H1 (cell line): ENCODE data around the gene NR2F1-AS1. TPM values are rescaled to one million over a fixed set of nuclear protein-coding genes. Genes with fewer than 3 reads are reported as not detected.

Experiments used
- CTCF ChIA-PET: fragments of 300-600 bp; sonication (Branson Sonifier 250); formaldehyde crosslinking; loops from one replicate; lab custom pipeline; 2021; ENCODE audit not compliant: partially characterized antibody; lab: Charles Lee
- POLR2A ChIA-PET: fragments of 300-600 bp; sonication (Branson Sonifier 250); formaldehyde crosslinking; loops from one replicate; lab custom pipeline; 2021; ENCODE audit warnings: inconsistent platforms; ENCODE audit not compliant: partially characterized antibody; lab: Charles Lee
- DNase-seq, 2 experiments: peaks; one replicate each; pipeline versions ENCODE4 v3.0.0 to v3.0.0-alpha.2; 2010 to 2022; ENCODE audit warnings: low spot score in 2 of 2, low read depth in 1 of 2, mixed read lengths in 1 of 2
- FAIRE-seq: peaks from 2 replicates; lab custom pipeline; 2011; peaks lifted over from hg19 to GRCh38; lab: Jason Lieb, UNC
- H2AFZ ChIP-seq: 2 replicates; pipeline ENCODE4 v1.8.1; 2012; ENCODE audit warnings: low read length, inconsistent platforms
- H2AK5ac ChIP-seq: 2 replicates; pipeline ENCODE4 v1.6.1; 2013; ENCODE audit warnings: low read depth, low read length
- H2BK120ac ChIP-seq: replicated peaks from 2 replicates; pipeline ENCODE3; 2013; ENCODE audit warnings: low read depth, low read length, inconsistent platforms
- H2BK12ac ChIP-seq: 2 replicates; pipeline ENCODE4 v1.6.1; 2013; ENCODE audit warnings: low read depth, low read length
- H2BK15ac ChIP-seq: 2 replicates; pipeline ENCODE4 v1.6.1; 2013; ENCODE audit warnings: low read length
- H2BK20ac ChIP-seq: 2 replicates; pipeline ENCODE4 v1.6.1; 2013; ENCODE audit warnings: low read length
- H2BK5ac ChIP-seq: 2 replicates; pipeline ENCODE4 v1.6.1; 2013; ENCODE audit warnings: low read depth, low read length
- H3K14ac ChIP-seq: 2 replicates; pipeline ENCODE4 v1.6.1; 2013; ENCODE audit warnings: inconsistent platforms; ENCODE audit not compliant: insufficient read length
- H3K18ac ChIP-seq: 2 replicates; pipeline ENCODE4 v1.6.1; 2013; ENCODE audit warnings: low read length; ENCODE audit errors: extremely low read depth
- H3K23ac ChIP-seq: 2 replicates; pipeline ENCODE4 v1.6.1; 2013; ENCODE audit warnings: inconsistent platforms; ENCODE audit not compliant: insufficient read length
- H3K23me2 ChIP-seq: 2 replicates; pipeline ENCODE4 v1.6.1; 2013; ENCODE audit warnings: low read depth, low read length
- H3K27ac ChIP-seq: 2 replicates; pipeline ENCODE4 v1.6.1; 2011; ENCODE audit warnings: low read depth, low read length, inconsistent platforms
- H3K27me3 ChIP-seq, 4 experiments: replicated peaks in 1 of 4; 1 replicate in 1 of 4; 2 replicates in 3 of 4; pipeline versions ENCODE4 v1.6.1 to v1.8.1; 2011 to 2013; ENCODE audit warnings: low read length in 3 of 4, mild to moderate bottlenecking in 3 of 4, inconsistent platforms in 2 of 4, mixed read lengths in 2 of 4, moderate library complexity in 1 of 4; ENCODE audit not compliant: control insufficient read depth in 3 of 4, insufficient read depth in 3 of 4; ENCODE audit errors: extremely low read depth in 1 of 4
- H3K36me3 ChIP-seq, 4 experiments: 2 replicates each; pipeline versions ENCODE4 v1.6.1 to v1.8.1; 2011 to 2013; ENCODE audit warnings: mild to moderate bottlenecking in 4 of 4, low read length in 3 of 4, moderate library complexity in 2 of 4, control low read depth in 1 of 4, inconsistent platforms in 1 of 4; ENCODE audit not compliant: insufficient read depth in 4 of 4, control insufficient read depth in 2 of 4
- H3K4ac ChIP-seq: replicated peaks from 2 replicates; pipeline ENCODE3; 2013; ENCODE audit warnings: low read length, low read depth, mixed read lengths, inconsistent platforms; ENCODE audit not compliant: insufficient read length
- H3K4me1 ChIP-seq, 4 experiments: replicated peaks in 1 of 4; 1 replicate in 1 of 4; 2 replicates in 3 of 4; pipeline versions ENCODE4 v1.6.1 to v1.8.1; 2011 to 2013; ENCODE audit warnings: low read length in 3 of 4, inconsistent platforms in 2 of 4, mixed read lengths in 1 of 4; ENCODE audit not compliant: insufficient read depth in 4 of 4, control insufficient read depth in 3 of 4
- H3K4me2 ChIP-seq, 2 experiments: 2 replicates each; pipeline versions ENCODE4 v1.6.1 to v1.8.1; 2011 to 2013; ENCODE audit warnings: low read depth in 2 of 2, low read length in 2 of 2, control low read depth in 1 of 2, inconsistent platforms in 1 of 2, mild to moderate bottlenecking in 1 of 2; ENCODE audit not compliant: insufficient read depth in 1 of 2
- H3K4me3 ChIP-seq, 4 experiments: fragments of 200-600, 300-600 bp in 1 of 4; sonication (generic), shearing (Covaris generic), sonication (Bioruptor Twin) in 1 of 4; 2 replicates each; pipeline versions ENCODE4 v1.5.1 to v1.8.1; 2011 to 2016; ENCODE audit warnings: low read length in 4 of 4, low read depth in 3 of 4, control low read depth in 2 of 4, inconsistent platforms in 2 of 4, mild to moderate bottlenecking in 2 of 4, mixed read lengths in 1 of 4, moderate library complexity in 1 of 4; ENCODE audit not compliant: insufficient read depth in 2 of 4; ENCODE audit errors: extremely low read depth in 1 of 4
- H3K56ac ChIP-seq: replicated peaks from 2 replicates; pipeline ENCODE3; 2013; ENCODE audit warnings: low read depth, mild to moderate bottlenecking, mixed read lengths, low read length, inconsistent platforms; ENCODE audit not compliant: insufficient read length
- H3K79me1 ChIP-seq: 2 replicates; pipeline ENCODE4 v1.6.1; 2013; ENCODE audit warnings: low read depth, low read length, control low read depth
- H3K79me2 ChIP-seq, 2 experiments: 2 replicates each; pipeline versions ENCODE4 v1.6.1 to v1.8.1; 2012 to 2013; ENCODE audit warnings: low read length in 2 of 2, mild to moderate bottlenecking in 2 of 2, inconsistent platforms in 1 of 2; ENCODE audit not compliant: insufficient read depth in 2 of 2, control insufficient read depth in 1 of 2
- H3K9ac ChIP-seq, 4 experiments: replicated peaks in 1 of 4; 1 replicate in 1 of 4; 2 replicates in 3 of 4; pipeline versions ENCODE4 v1.6.1 to v1.8.1; 2011 to 2013; ENCODE audit warnings: low read depth in 3 of 4, low read length in 3 of 4, control low read depth in 2 of 4, mild to moderate bottlenecking in 2 of 4, moderate library complexity in 2 of 4, inconsistent platforms in 1 of 4; ENCODE audit errors: extremely low read depth in 1 of 4
- H3K9me3 ChIP-seq, 2 experiments: 2 replicates each; pipeline versions ENCODE4 v1.6.1 to v1.8.1; 2012 to 2013; ENCODE audit warnings: mild to moderate bottlenecking in 2 of 2, moderate library complexity in 2 of 2, control low read depth in 1 of 2, inconsistent platforms in 1 of 2, low read depth in 1 of 2, low read length in 1 of 2, mixed read lengths in 1 of 2; ENCODE audit not compliant: insufficient read depth in 2 of 2
- H4K20me1 ChIP-seq, 2 experiments: replicated peaks in 1 of 2; 2 replicates each; pipeline versions ENCODE3 to v1.8.1; 2011 to 2013; ENCODE audit warnings: inconsistent platforms in 2 of 2, low read length in 2 of 2, mild to moderate bottlenecking in 1 of 2; ENCODE audit not compliant: insufficient read depth in 2 of 2, control insufficient read depth in 1 of 2
- H4K5ac ChIP-seq: 2 replicates; pipeline ENCODE4 v1.6.1; 2013; ENCODE audit warnings: low read length, low read depth, mixed read lengths, inconsistent platforms; ENCODE audit not compliant: insufficient read length
- H4K8ac ChIP-seq: 2 replicates; pipeline ENCODE4 v1.8.0; 2013; ENCODE audit warnings: mild to moderate bottlenecking, moderate library complexity, low read length, inconsistent platforms; ENCODE audit not compliant: insufficient read depth; ENCODE audit errors: extremely low read depth
- H4K91ac ChIP-seq: replicated peaks from 2 replicates; pipeline ENCODE3; 2013; ENCODE audit warnings: low read length, mixed read lengths, inconsistent platforms; ENCODE audit not compliant: insufficient read length
- POLR2A ChIP-seq, 2 experiments: IDR thresholded peaks; 1 replicate in 1 of 2; 2 replicates in 1 of 2; pipeline ENCODE4 v1.6.1; 2011; ENCODE audit warnings: low read depth in 2 of 2, low read length in 2 of 2, mild to moderate bottlenecking in 2 of 2; ENCODE audit errors: control extremely low read depth in 1 of 2
- RXRA ChIP-seq: IDR thresholded peaks from 2 replicates; pipeline ENCODE4 v1.6.1; 2011; ENCODE audit warnings: low read depth, mild to moderate bottlenecking, low read length, moderate library complexity; ENCODE audit not compliant: insufficient read depth
- SAP30 ChIP-seq: fragments of 300-600 bp; sonication (generic); IDR thresholded peaks from 2 replicates; pipeline ENCODE4 v1.7.1; 2012; ENCODE audit warnings: low read length, moderate library complexity, mild to moderate bottlenecking, inconsistent platforms; ENCODE audit not compliant: insufficient read depth, insufficient replicate concordance
- SIRT6 ChIP-seq: IDR thresholded peaks from one replicate; pipeline ENCODE4 v1.7.1; 2012; ENCODE audit warnings: low read length, inconsistent platforms
- SUZ12 ChIP-seq: fragments of 200-600 bp; sonication (generic); IDR thresholded peaks from 2 replicates; pipeline ENCODE4 v1.6.1; 2012; ENCODE audit warnings: mild to moderate bottlenecking, inconsistent platforms, low read length, moderate library complexity, mixed read lengths
- TCF12 ChIP-seq: IDR thresholded peaks from 2 replicates; pipeline ENCODE4 v1.6.1; 2011; ENCODE audit warnings: low read depth, mild to moderate bottlenecking, low read length
- WGBS, 2 experiments: shearing (Covaris generic) in 1 of 2; methylation state at CpG; one replicate each; pipeline versions ENCODE4 v1.1.6 to v1.1.7; 2013 to 2015; ENCODE audit warnings: low lambda C conversion rate in 2 of 2, mixed read lengths in 2 of 2, inconsistent platforms in 1 of 2, low coverage in 1 of 2, missing lambda C conversion rate in 1 of 2; ENCODE audit not compliant: insufficient replicate concordance in 2 of 2, insufficient coverage in 1 of 2, insufficient read length in 1 of 2; ENCODE audit errors: extremely low coverage in 1 of 2, missing lambda C conversion rate in 1 of 2; 5-methylcytosine and 5-hydroxymethylcytosine counted together
- polyA plus RNA-seq, 7 experiments: library from polyadenylated mRNA; depleted of rRNA in 3 of 7; stranded (reverse) in 5 of 7; unstranded in 2 of 7; fragments of >200 nt in 5 of 7; fragments of 200-250 nt in 2 of 7; gene quantifications; 1 replicate in 5 of 7; 2 replicates in 1 of 7; 4 replicates in 1 of 7; pipeline versions ENCODE4 v1.2.1 to v1.2.3, GENCODE V29; 2011 to 2013; ENCODE audit warnings: missing spikeins in 2 of 7, mixed read lengths in 2 of 7
- total RNA-seq: library from RNA; stranded (reverse); fragmentation: NEBNext Ultra II Directional; extraction: Animal tissue kit (Norgen Biotek cat#: 25700); gene quantifications from 2 replicates; pipeline ENCODE4 v1.2.1, GENCODE V29; 2021

The NR2F1-AS1 gene
- total and polyA plus RNA-seq, 2 of the 8 experiments (the other 6 are each of a cell fraction or from before 2014, with no cell fraction given): 1.6 to 5.6 TPM

GRCh38 chr5:93601802-93602155 lies 20.8 kb upstream of the NR2F1-AS1 start:
- peaks cover 6 to 10% (median 8%) of the 10 kb centered on the region in 4 experiments for H3K4me1 ChIP-seq
- no peak overlapping the region for H3K9ac ChIP-seq
- H3K79me2 ChIP-seq: no peaks in the 10 kb centered on the region
- POLR2A ChIA-PET: interaction anchor here (0.8 to 2.7 kb wide), 7 partner anchors 9 to 31 kb away, joined by 3 to 10 read pairs (median 5); no protein-coding TSS in a partner anchor
- no peak overlapping the region for H3K56ac ChIP-seq
- TF ChIP-seq POLR2A (IDR thresholded peaks at IDR 0.05; ENCODE audit: control extremely low read depth in 1 of 2, low read depth in 2 of 2, low read length in 2 of 2): no peak
- TF ChIP-seq TCF12: 0 out of 2 replicates have a peak, but pooled peaks have one; percentile 2
- no peak for TF ChIP-seq RXRA
- no peak for TF ChIP-seq SUZ12
- no peak for TF ChIP-seq SIRT6
- TF ChIP-seq SAP30: no peak
- peak overlapping the region in 1 of 4 experiments; percentile 25; a peak in 1 of 8 replicates for H3K4me3 ChIP-seq
- peaks cover under 1% of the 10 kb centered on the region for H3K23me2 ChIP-seq
- H3K4ac ChIP-seq: no peak overlapping the region
- H3K9me3 ChIP-seq: no peaks in the 10 kb centered on the region
- FAIRE-seq (no peak), DNase-seq (no peak)
- H3K18ac ChIP-seq: no peak overlapping the region
- 7% methylated on average over 9 of the region's 9 CpGs; no CpG with 5 or more reads in 1 of the 2 experiments for WGBS, 2 experiments
- H2BK15ac ChIP-seq: no peak overlapping the region
- peaks cover 0 to 4% (median 0%) of the 10 kb centered on the region in 4 experiments; a peak in 2 of 8 replicates for H3K36me3 ChIP-seq
- no peak overlapping the region for H2AFZ ChIP-seq
- CTCF ChIA-PET: interaction anchor here (0.6 to 3.5 kb wide), 12 partner anchors 10 to 297 kb away, joined by 3 to 15 read pairs (median 4); partner anchors contain the start of gene NR2F1
- H3K23ac ChIP-seq: no peak overlapping the region
- no peak overlapping the region for H2AK5ac ChIP-seq
- H3K79me1 ChIP-seq: no peaks in the 10 kb centered on the region; the same call in 1 of the 2 replicates
- H2BK120ac ChIP-seq: no peak overlapping the region
- H2BK20ac ChIP-seq: no peak overlapping the region
- H4K5ac ChIP-seq: no peak overlapping the region
- no peak overlapping the region for H2BK12ac ChIP-seq
- no peak overlapping the region for H3K14ac ChIP-seq
- H4K91ac ChIP-seq: no peak overlapping the region
- H4K20me1 ChIP-seq: peaks cover 16 to 36% of the 10 kb centered on the region in 2 experiments
- H4K8ac ChIP-seq: no peak overlapping the region
- H3K27ac ChIP-seq: no peak overlapping the region
- peaks cover 93 to 100% (median 98%) of the 10 kb centered on the region in 4 experiments for H3K27me3 ChIP-seq
- peak overlapping the region; percentile 29 to 31; a peak in 1 of 4 replicates for H3K4me2 ChIP-seq
- H2BK5ac ChIP-seq: no peak overlapping the region
